GM10266 (cell line): ENCODE data around the gene MAP3K2.

ENCODE experiments used
- DNase-seq: peaks from one replicate; pipeline ENCODE4 v3.0.0; 2012; ENCODE audit errors: extremely low spot score
- CTCF ChIP-seq: IDR thresholded peaks from 2 replicates; pipeline ENCODE4 v1.5.1; 2012; ENCODE audit warnings: mild to moderate bottlenecking, low read depth; ENCODE audit not compliant: control insufficient read depth, insufficient read depth; ENCODE audit errors: missing control alignments

The MAP3K2 gene

DNA sequence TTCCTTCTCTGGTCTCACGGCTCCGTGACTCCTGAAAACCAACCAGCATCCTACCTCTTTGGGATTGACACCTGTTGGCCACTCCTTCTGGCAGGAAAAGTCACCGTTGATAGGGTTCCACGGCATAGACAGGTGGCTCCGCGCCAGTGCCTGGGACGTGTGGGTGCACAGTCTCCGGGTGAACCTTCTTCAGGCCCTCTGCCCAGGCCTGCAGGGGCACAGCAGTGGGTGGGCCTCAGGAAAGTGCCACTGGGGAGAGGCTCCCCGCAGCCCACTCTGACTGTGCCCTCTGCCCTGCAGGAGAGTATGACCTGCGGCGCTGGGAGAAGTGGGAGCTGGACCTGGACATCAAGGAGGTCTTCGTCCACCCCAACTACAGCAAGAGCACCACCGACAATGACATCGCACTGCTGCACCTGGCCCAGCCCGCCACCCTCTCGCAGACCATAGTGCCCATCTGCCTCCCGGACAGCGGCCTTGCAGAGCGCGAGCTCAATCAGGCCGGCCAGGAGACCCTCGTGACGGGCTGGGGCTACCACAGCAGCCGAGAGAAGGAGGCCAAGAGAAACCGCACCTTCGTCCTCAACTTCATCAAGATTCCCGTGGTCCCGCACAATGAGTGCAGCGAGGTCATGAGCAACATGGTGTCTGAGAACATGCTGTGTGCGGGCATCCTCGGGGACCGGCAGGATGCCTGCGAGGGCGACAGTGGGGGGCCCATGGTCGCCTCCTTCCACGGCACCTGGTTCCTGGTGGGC is 40.5 kb upstream of the MAP3K2 start:
- no peak for DNase-seq
- TF ChIP-seq CTCF, result no peak

DNA sequence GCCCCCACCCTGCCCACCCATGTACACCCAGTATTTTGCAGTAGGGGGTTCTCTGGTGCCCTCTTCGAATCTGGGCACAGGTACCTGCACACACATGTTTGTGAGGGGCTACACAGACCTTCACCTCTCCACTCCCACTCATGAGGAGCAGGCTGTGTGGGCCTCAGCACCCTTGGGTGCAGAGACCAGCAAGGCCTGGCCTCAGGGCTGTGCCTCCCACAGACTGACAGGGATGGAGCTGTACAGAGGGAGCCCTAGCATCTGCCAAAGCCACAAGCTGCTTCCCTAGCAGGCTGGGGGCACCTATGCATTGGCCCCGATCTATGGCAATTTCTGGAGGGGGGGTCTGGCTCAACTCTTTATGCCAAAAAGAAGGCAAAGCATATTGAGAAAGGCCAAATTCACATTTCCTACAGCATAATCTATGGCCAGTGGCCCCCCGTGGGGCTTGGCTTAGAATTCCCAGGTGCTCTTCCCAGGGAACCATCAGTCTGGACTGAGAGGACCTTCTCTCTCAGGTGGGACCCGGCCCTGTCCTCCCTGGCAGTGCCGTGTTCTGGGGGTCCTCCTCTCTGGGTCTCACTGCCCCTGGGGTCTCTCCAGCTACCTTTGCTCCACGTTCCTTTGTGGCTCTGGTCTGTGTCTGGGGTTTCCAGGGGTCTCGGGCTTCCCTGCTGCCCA is 39.7 kb upstream of the MAP3K2 start:
- no peak for DNase-seq
- no peak for TF ChIP-seq CTCF

DNA sequence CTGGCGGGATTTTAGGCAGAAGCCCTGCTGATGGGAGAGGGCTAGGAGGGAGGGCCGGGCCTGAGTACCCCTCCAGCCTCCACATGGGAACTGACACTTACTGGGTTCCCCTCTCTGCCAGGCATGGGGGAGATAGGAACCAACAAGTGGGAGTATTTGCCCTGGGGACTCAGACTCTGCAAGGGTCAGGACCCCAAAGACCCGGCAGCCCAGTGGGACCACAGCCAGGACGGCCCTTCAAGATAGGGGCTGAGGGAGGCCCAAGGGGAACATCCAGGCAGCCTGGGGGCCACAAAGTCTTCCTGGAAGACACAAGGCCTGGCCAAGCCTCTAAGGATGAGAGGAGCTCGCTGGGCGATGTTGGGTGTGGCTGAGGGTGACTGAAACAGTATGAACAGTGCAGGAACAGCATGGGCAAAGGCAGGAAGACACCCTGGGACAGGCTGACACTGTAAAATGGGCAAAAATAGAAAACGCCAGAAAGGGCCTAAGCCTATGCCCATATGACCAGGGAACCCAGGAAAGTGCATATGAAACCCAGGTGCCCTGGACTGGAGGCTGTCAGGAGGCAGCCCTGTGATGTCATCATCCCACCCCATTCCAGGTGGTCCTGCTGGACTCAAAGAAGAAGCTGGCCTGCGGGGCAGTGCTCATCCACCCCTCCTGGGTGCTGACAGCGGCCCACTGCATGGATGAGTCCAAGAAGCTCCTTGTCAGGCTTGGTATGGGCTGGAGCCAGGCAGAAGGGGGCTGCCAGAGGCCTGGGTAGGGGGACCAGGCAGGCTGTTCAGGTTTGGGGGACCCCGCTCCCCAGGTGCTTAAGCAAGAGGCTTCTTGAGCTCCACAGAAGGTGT is 39.0 kb upstream of the MAP3K2 start:
- no peak for DNase-seq
- TF ChIP-seq CTCF, result no peak

GRCh38 chr2:127425540-127426490 is 38.0 kb upstream of the MAP3K2 start:
- no peak for DNase-seq
- TF ChIP-seq CTCF, result no peak

DNA sequence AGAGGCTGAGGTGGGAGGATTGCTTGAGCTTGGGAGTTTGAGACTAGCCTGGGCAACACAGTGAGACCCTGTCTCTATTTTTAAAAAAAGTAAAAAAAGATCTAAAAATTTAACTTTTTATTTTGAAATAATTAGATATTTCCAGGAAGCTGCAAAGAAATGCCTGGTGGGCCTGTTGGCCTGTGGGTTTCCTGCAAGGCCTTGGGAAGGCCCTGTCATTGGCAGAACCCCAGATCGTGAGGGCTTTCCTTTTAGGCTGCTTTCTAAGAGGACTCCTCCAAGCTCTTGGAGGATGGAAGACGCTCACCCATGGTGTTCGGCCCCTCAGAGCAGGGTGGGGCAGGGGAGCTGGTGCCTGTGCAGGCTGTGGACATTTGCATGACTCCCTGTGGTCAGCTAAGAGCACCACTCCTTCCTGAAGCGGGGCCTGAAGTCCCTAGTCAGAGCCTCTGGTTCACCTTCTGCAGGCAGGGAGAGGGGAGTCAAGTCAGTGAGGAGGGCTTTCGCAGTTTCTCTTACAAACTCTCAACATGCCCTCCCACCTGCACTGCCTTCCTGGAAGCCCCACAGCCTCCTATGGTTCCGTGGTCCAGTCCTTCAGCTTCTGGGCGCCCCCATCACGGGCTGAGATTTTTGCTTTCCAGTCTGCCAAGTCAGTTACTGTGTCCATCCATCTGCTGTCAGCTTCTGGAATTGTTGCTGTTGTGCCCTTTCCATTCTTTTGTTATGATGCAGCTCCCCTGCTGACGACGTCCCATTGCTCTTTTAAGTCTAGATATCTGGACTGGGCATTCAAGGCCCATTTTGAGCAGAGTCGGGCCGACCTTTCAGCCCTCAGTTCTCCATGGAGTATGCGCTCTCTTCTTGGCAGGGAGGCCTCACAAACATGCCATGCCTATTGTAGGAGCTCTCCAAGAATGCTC is 37.1 kb upstream of the MAP3K2 start:
- TF ChIP-seq CTCF, result no peak
- no peak for DNase-seq

DNA sequence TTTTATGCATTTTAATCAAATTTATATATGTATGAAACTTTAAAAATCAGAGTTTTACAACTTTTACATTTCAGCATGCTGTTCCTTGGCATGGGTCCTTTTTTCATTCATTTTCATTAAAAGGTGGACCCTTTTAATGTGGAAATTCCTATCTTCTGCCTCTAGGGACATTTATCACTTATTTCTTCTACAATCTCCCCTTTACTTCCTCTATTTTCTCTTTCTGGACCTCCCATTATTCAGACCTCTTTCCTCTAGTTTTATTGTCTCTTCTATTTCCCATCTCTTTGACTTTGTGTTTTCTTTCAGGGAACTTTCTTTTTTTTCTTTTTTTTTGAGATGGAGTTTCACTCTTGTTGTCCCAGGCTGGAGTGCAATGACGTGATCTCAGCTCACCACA is 36.1 kb upstream of the MAP3K2 start:
- DNase-seq, result no peak
- no peak for TF ChIP-seq CTCF
